HepG2 (cell line): Measurements from ENCODE around the gene GPR33. TPM values are rescaled to one million over a fixed set of nuclear protein-coding genes. Genes with fewer than 3 reads are reported as not detected.

Experiments used
- ARID3A ChIP-seq: IDR thresholded peaks from 2 replicates; pipeline ENCODE4 v1.6.1; 2012; ENCODE audit warnings: low read depth, low read length, improper control_type of control experiment
- ATF4 ChIP-seq, 2 experiments: fragments of 450-650 bp in 1 of 2; sonication (generic) in 1 of 2; formaldehyde crosslinking; IDR thresholded peaks; 2 replicates each; pipeline versions ENCODE4 v1.5.0 to v1.8.0; 2020 to 2022; ENCODE audit warnings: mild to moderate bottlenecking in 1 of 2, missing genetic modification reagents in 1 of 2
- BATF2 ChIP-seq: sonication (generic); formaldehyde crosslinking; IDR thresholded peaks from 2 replicates; pipeline ENCODE4 v1.8.0; 2022; ENCODE audit warnings: mild to moderate bottlenecking, missing genetic modification reagents, moderate library complexity
- BCL6 ChIP-seq: IDR thresholded peaks from 2 replicates; pipeline ENCODE4 v1.6.1; 2016; ENCODE audit warnings: missing genetic modification reagents, missing compliant biosample characterization
- GABPB1 ChIP-seq: IDR thresholded peaks from 2 replicates; pipeline ENCODE4 v1.6.1; 2016; ENCODE audit warnings: mild to moderate bottlenecking, missing genetic modification reagents, moderate library complexity, missing compliant biosample characterization
- GPN1 ChIP-seq: sonication (generic); formaldehyde crosslinking; IDR thresholded peaks from 2 replicates; pipeline ENCODE4 v1.5.1; 2020; ENCODE audit warnings: missing genetic modification reagents, borderline replicate concordance
- IRF1 ChIP-seq: sonication (generic); formaldehyde crosslinking; IDR thresholded peaks from 2 replicates; pipeline ENCODE4 v1.4.0; 2020; ENCODE audit warnings: low read depth, mild to moderate bottlenecking, missing genetic modification reagents
- KMT2B ChIP-seq: IDR thresholded peaks from 2 replicates; pipeline ENCODE4 v1.6.1; 2016; ENCODE audit warnings: missing genetic modification reagents, missing compliant biosample characterization
- MED1 ChIP-seq: sonication (generic); formaldehyde crosslinking; IDR thresholded peaks from 2 replicates; pipeline ENCODE4 v1.4.0; 2020; ENCODE audit warnings: missing genetic modification reagents
- MXD4 ChIP-seq: IDR thresholded peaks from 2 replicates; pipeline ENCODE4 v1.6.1; 2016; ENCODE audit warnings: mild to moderate bottlenecking, missing biosample characterization, missing genetic modification reagents
- NFE2L2 ChIP-seq: fragments of 150-350 bp; IDR thresholded peaks from 2 replicates; pipeline ENCODE4 v1.6.1; 2014; ENCODE audit warnings: low read length
- PHB2 ChIP-seq: fragments of 450-650 bp; IDR thresholded peaks from 2 replicates; pipeline ENCODE4 v1.6.1; 2018; ENCODE audit not compliant: partially characterized antibody
- SIN3A ChIP-seq: IDR thresholded peaks from 2 replicates; pipeline ENCODE4 v1.6.1; 2011; ENCODE audit warnings: low read depth, mild to moderate bottlenecking, control low read depth, low read length, borderline replicate concordance
- ZNF20 ChIP-seq: sonication (generic); formaldehyde crosslinking; IDR thresholded peaks from 2 replicates; pipeline ENCODE4 v1.4.0; 2020; ENCODE audit warnings: mild to moderate bottlenecking, moderate library complexity, missing genetic modification reagents
- ZNF225 ChIP-seq: sonication (generic); formaldehyde crosslinking; IDR thresholded peaks from 2 replicates; pipeline ENCODE4 v1.4.0; 2020; ENCODE audit warnings: mild to moderate bottlenecking, missing genetic modification reagents
- ZNF572 ChIP-seq: sonication (generic); formaldehyde crosslinking; IDR thresholded peaks from 2 replicates; pipeline ENCODE4 v1.5.1; 2020; ENCODE audit warnings: mild to moderate bottlenecking, missing genetic modification reagents
- ZNF646 ChIP-seq: sonication (generic); formaldehyde crosslinking; IDR thresholded peaks from 2 replicates; pipeline ENCODE4 v1.9.0; 2021; ENCODE audit warnings: mild to moderate bottlenecking, missing genetic modification reagents
- polyA plus RNA-seq, 8 experiments: library from polyadenylated mRNA; depleted of rRNA in 3 of 8; stranded (reverse) in 7 of 8; unstranded in 1 of 8; fragments of >200 nt; fragmentation: Illumina TruSeq in 4 of 8; extraction: Trizol in 4 of 8; gene quantifications; 2 replicates each; pipeline versions ENCODE4 v1.2.1 to v1.2.3, GENCODE V29; 2011 to 2016; ENCODE audit warnings: low read depth in 4 of 8, missing spikeins in 1 of 8, mixed read lengths in 1 of 8; ENCODE audit not compliant: insufficient read depth in 1 of 8
- total RNA-seq, 5 experiments: library from RNA; depleted of rRNA; stranded (reverse); fragments of >200 nt; fragmentation: Illumina TruSeq; extraction: Trizol; gene quantifications; 2 replicates each; pipeline ENCODE4 v1.2.3, GENCODE V29; 2016; ENCODE audit warnings: low read depth in 1 of 5

The GPR33 gene
- total and polyA plus RNA-seq, 2 of the 13 experiments (the other 11 are each of a cell fraction or from before 2014, with no cell fraction given) = not detected

GRCh38 chr14:31456841-31457664 lies 30.8 kb downstream of the GPR33 start, which contains the start of gene DTD2 (continued):
- TF ChIP-seq GPN1 (CRISPR knock-in tag) (peak; percentile 97; the same call in 1 of the 2 replicates), ZNF20 (peak; percentile 74; the same call in 1 of the 2 replicates), GABPB1 (CRISPR knock-in tag) (peak; percentile 93), ZNF225 (CRISPR knock-in tag) (peak; percentile 100), NFE2L2 (no peak), ARID3A (peak; percentile 65; the same call in 1 of the 2 replicates), ATF4 (CRISPR knock-in tag; IDR thresholded peaks at IDR 0.05) (peak in 1 of 2 experiments; percentile 93; a peak in 1 of 4 replicates), ZNF572 (CRISPR knock-in tag) (peak; percentile 98), IRF1 (CRISPR knock-in tag) (peak; percentile 96), ZNF646 (peak; percentile 63; the same call in 1 of the 2 replicates), SIN3A (peak; percentile 94; the same call in 1 of the 2 replicates), MXD4 (CRISPR knock-in tag) (peak; percentile 100), PHB2 (no peak), BCL6 (peak; percentile 82), MED1 (CRISPR knock-in tag) (peak; percentile 95), KMT2B (peak; percentile 100), BATF2 (CRISPR knock-in tag) (0 out of 2 replicates have a peak, but pooled peaks have one; percentile 97)
